Neural progenitor cell (in vitro differentiated cells): ENCODE data around the gene FOXN3. TPM values are rescaled to one million over a fixed set of nuclear protein-coding genes. Genes with fewer than 3 reads are reported as not detected.

ENCODE experiments used
- DNase-seq: peaks from one replicate; pipeline ENCODE4 v3.0.0-alpha.2; 2016; ENCODE audit warnings: low spot score
- H2AFZ ChIP-seq: fragments of 200-600 bp; sonication (generic); replicated peaks from 2 replicates; pipeline ENCODE4 v1.6.1; 2016; ENCODE audit warnings: antibody characterized with exemption
- H3F3A ChIP-seq: fragments of 200-600 bp; sonication (generic); 2 replicates; pipeline ENCODE4 v1.6.1; 2016; ENCODE audit warnings: antibody characterized with exemption, low read depth
- H3K27ac ChIP-seq: fragments of 200-600 bp; sonication (generic); 2 replicates; pipeline ENCODE4 v1.5.1; 2016; ENCODE audit warnings: mild to moderate bottlenecking
- H3K27me3 ChIP-seq: fragments of 200-600 bp; sonication (generic); 2 replicates; pipeline ENCODE4 v1.6.1; 2016; ENCODE audit warnings: mild to moderate bottlenecking, moderate library complexity
- H3K36me3 ChIP-seq: fragments of 200-600 bp; sonication (generic); 2 replicates; pipeline ENCODE4 v1.5.1; 2016
- H3K4me1 ChIP-seq: fragments of 200-600 bp; sonication (generic); 2 replicates; pipeline ENCODE4 v1.6.1; 2016; ENCODE audit warnings: mixed run types
- H3K4me2 ChIP-seq: fragments of 200-600 bp; sonication (generic); 2 replicates; pipeline ENCODE4 v1.6.1; 2016
- H3K4me3 ChIP-seq: fragments of 200-600 bp; sonication (generic); 2 replicates; pipeline ENCODE4 v1.5.1; 2016
- H3K79me2 ChIP-seq: fragments of 200-600 bp; sonication (generic); 2 replicates; pipeline ENCODE4 v1.6.1; 2016; ENCODE audit warnings: low read depth
- H3K9ac ChIP-seq: fragments of 200-600 bp; sonication (generic); 2 replicates; pipeline ENCODE4 v1.6.1; 2016
- H3K9me3 ChIP-seq: fragments of 200-600 bp; sonication (generic); 2 replicates; pipeline ENCODE4 v1.5.1; 2016; ENCODE audit warnings: low read depth
- H4K20me1 ChIP-seq: fragments of 200-600 bp; sonication (generic); 2 replicates; pipeline ENCODE4 v1.6.1; 2016; ENCODE audit warnings: low read depth
- H3K27ac Mint-ChIP-seq: 3 replicates; pipeline ENCODE4 v1.8.0; 2021; ENCODE audit warnings: mixed read lengths
- H3K27me3 Mint-ChIP-seq: 2 replicates; pipeline ENCODE4 v1.8.0; 2022; ENCODE audit warnings: low read depth, mild to moderate bottlenecking, inconsistent platforms, moderate library complexity, mixed read lengths; ENCODE audit not compliant: insufficient read depth
- H3K36me3 Mint-ChIP-seq: 3 replicates; pipeline ENCODE4 v1.8.0; 2021; ENCODE audit warnings: mixed read lengths
- H3K4me1 Mint-ChIP-seq: 3 replicates; pipeline ENCODE4 v1.8.0; 2021; ENCODE audit warnings: mixed read lengths
- H3K4me3 Mint-ChIP-seq: 3 replicates; pipeline ENCODE4 v1.8.0; 2021; ENCODE audit warnings: mild to moderate bottlenecking, moderate library complexity, mixed read lengths
- H3K9me3 Mint-ChIP-seq: 3 replicates; pipeline ENCODE4 v1.8.0; 2020; ENCODE audit warnings: mixed read lengths
- CTCF ChIP-seq: fragments of 200-600 bp; sonication (generic); IDR thresholded peaks from 2 replicates; pipeline ENCODE4 v1.5.1; 2017; ENCODE audit warnings: antibody characterized with exemption, mild to moderate bottlenecking
- EZH2 ChIP-seq: fragments of 200-600 bp; sonication (generic); IDR thresholded peaks from 2 replicates; pipeline ENCODE4 v1.6.1; 2017; ENCODE audit warnings: antibody characterized with exemption, mild to moderate bottlenecking, moderate library complexity
- EZH2phosphoT487 ChIP-seq: fragments of 200-600 bp; sonication (generic); IDR thresholded peaks from 2 replicates; pipeline ENCODE4 v1.6.1; 2017; ENCODE audit warnings: antibody characterized with exemption
- total RNA-seq: library from RNA; depleted of rRNA; stranded (reverse); fragments of >200 nt; gene quantifications from 2 replicates; pipeline ENCODE4 v1.2.3, GENCODE V29; 2015; ENCODE audit warnings: low replicate concordance

Gene FOXN3
- total RNA-seq, 1 donor from 2014 or later: 39.5 TPM

GRCh38 chr14:89214221-89214965 lies 202.6 kb downstream of the FOXN3 start:
- H3K4me2 ChIP-seq: peak overlapping the region; percentile 22
- Mint-ChIP-seq H3K27me3 (no peaks in the 10 kb centered on the region), H3K4me1 (peaks cover 11% of the 10 kb centered on the region), H3K4me3 (no peak overlapping the region), H3K36me3 (peaks cover 1% of the 10 kb centered on the region), H3K27ac (peak overlapping the region; percentile 38), H3K9me3 (no peaks in the 10 kb centered on the region)
- H3K36me3 ChIP-seq: no peaks in the 10 kb centered on the region
- peaks cover 7% of the 10 kb centered on the region for H3F3A ChIP-seq
- no peak overlapping the region for H3K4me3 ChIP-seq
- H3K27me3 ChIP-seq: no peaks in the 10 kb centered on the region
- H3K79me2 ChIP-seq: peaks cover 6% of the 10 kb centered on the region
- no peak overlapping the region for H2AFZ ChIP-seq
- H4K20me1 ChIP-seq: peaks cover 13% of the 10 kb centered on the region
- DNase-seq: peak; percentile 77
- TF ChIP-seq EZH2 (no peak), EZH2phosphoT487 (no peak), CTCF (peak; percentile 7)
- H3K9ac ChIP-seq: no peak overlapping the region
- peaks cover 17% of the 10 kb centered on the region for H3K4me1 ChIP-seq
- H3K27ac ChIP-seq: peak overlapping the region; percentile 16
- H3K9me3 ChIP-seq: no peaks in the 10 kb centered on the region

GRCh38 chr14:89212386-89213235 lies 204.4 kb downstream of the FOXN3 start:
- Histone ChIP-seq H3K9ac (no peak overlapping the region), H3K4me3 (no peak overlapping the region), H3K79me2 (peaks cover 14% of the 10 kb centered on the region), H2AFZ (no peak overlapping the region), H3F3A (peaks cover 16% of the 10 kb centered on the region), H3K4me2 (no peak overlapping the region), H3K9me3 (no peaks in the 10 kb centered on the region), H4K20me1 (peaks cover 31% of the 10 kb centered on the region), H3K27me3 (no peaks in the 10 kb centered on the region), H3K27ac (no peak overlapping the region), H3K36me3 (no peaks in the 10 kb centered on the region), H3K4me1 (peaks cover 34% of the 10 kb centered on the region)
- Mint-ChIP-seq H3K27me3 (no peaks in the 10 kb centered on the region), H3K4me3 (no peak overlapping the region), H3K27ac (no peak overlapping the region), H3K36me3 (no peaks in the 10 kb centered on the region), H3K4me1 (peaks cover 23% of the 10 kb centered on the region), H3K9me3 (no peaks in the 10 kb centered on the region)
- DNase-seq: no peak
- no peak for TF ChIP-seq CTCF
- TF ChIP-seq EZH2phosphoT487: no peak
- TF ChIP-seq EZH2: no peak

- peaks cover 41% of the 10 kb centered on the region for H3K79me2 ChIP-seq
Observed at GRCh38 chr14:89209558-89209957, 207.5 kb downstream of the FOXN3 start.

More at GRCh38 chr14:89209558-89209957, 207.5 kb downstream of the FOXN3 start:
- TF ChIP-seq CTCF (no peak), EZH2 (no peak), EZH2phosphoT487 (no peak)
- H3K9me3 ChIP-seq: no peaks in the 10 kb centered on the region
- H3K27ac Mint-ChIP-seq: no peak overlapping the region
- H3K9me3 Mint-ChIP-seq: peaks cover 8% of the 10 kb centered on the region
- H3K27me3 ChIP-seq: no peaks in the 10 kb centered on the region
- H3K4me1 Mint-ChIP-seq: peaks cover 35% of the 10 kb centered on the region
- no peaks in the 10 kb centered on the region for H3K27me3 Mint-ChIP-seq
- H3K4me1 ChIP-seq: peaks cover 40% of the 10 kb centered on the region
- H3K27ac ChIP-seq: no peak overlapping the region
- peaks cover 48% of the 10 kb centered on the region for H4K20me1 ChIP-seq
- no peak overlapping the region for H3K4me2 ChIP-seq
- no peak overlapping the region for H3K9ac ChIP-seq
- H3K4me3 ChIP-seq: no peak overlapping the region
- DNase-seq: no peak
- H3K4me3 Mint-ChIP-seq: no peak overlapping the region
- H3K36me3 ChIP-seq: no peaks in the 10 kb centered on the region
- H2AFZ ChIP-seq: no peak overlapping the region
- H3F3A ChIP-seq: peaks cover 14% of the 10 kb centered on the region
- peaks cover 17% of the 10 kb centered on the region for H3K36me3 Mint-ChIP-seq
